Epidermal melanocyte (primary cell): ENCODE results near the gene MEF2D.
A peak's percentile ranks its signal among the peaks of the same experiment; 100 is the strongest.

Experiments
- DNase-seq: peaks from one replicate; pipeline ENCODE4 v3.0.0; 2011; ENCODE audit warnings: low spot score; ENCODE audit not compliant: insufficient read length

Gene MEF2D

DNA sequence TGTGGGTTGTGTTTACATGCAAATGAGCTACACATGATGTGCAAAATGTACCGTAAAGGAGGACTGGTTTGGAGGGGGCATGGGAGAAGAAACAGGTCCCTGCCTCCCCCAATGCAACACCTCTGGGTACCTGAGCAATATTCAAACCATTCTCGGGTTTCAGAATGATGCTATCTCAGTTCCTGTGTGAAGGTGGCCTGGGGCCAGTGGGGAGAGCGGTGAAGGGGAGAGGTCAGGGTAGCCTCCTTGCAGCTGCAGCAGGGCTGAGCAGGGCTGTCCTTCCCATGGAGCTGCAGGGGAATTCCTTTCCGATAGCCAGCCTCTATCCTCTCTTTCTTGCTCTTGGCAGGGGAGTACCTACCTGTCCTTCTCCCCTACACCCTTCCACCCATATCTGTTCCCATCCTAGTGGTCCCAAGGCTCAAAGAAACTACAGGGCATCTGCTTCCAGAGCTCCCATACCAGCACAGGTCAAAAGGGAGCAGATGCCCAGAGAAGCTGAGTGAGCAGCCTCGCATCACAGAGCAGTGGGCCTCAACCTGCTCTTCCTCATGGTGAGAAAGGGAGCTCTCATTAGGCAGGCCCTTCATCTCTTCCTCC is 11.9 kb downstream of the MEF2D start:
- DNase-seq = no peak

DNA sequence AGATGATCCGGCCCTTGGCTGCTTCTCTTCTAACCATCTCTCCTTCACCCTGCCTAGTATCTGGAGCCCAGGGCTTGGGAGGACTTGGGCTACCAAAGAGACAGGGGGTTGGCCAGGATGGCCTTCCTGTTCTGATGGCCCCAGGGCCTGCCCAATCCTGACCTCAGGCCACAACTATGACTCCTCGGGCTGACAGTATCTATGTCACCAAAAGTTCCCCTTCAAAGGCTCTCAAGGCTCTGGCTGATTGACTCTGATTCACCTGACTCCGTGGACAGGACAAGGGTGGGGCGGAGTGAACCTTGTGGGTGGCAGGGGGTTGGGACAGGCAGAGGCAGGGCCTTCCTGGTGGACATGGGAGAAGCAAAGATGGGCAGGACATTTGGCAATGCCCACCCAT is 12.7 kb downstream of the MEF2D start:
- no peak for DNase-seq

DNA sequence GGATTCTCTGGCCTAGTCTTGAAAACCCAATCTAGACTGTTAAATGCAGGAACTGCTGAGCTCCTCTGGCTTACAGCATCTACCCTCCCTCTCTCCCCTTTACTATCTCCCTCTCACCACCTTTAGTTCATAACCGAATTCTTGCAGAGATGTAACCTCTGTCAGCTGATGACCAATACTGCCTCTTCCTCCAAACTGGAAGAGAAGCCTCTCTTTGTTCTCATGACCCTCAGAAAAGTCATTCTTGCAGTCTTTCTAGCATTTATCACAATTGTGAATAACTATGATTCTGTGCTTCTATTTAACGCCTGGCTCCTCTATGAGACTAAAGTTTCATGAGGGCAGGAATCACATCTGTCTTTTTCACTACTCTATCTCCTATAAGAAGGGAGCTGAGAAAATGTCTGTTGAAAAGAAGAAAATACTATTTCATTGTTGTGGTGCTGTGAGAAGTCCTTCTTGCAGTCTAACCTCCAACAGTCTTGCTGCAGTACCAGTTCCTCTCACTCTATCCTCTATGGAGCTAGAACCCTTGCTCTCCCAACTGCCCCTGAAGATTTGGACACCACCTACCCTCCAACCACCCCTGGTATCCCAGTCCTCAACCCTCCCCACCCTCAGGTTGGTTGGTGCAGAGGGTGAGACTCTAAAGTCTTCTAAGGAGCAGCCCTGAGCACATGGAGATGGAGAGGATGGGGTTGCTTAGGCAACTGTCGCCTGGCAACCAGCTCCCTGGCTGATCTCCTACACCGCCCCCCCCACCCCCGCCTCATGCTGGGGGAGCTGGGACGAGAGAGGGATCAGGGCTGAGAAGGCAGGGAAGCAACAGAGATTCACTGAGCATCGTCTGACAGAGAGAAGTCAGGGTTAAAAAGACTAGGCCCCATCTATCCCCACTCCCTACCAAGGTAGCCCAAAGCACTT is 13.9 kb downstream of the MEF2D start:
- peak; percentile 59 for DNase-seq

DNA sequence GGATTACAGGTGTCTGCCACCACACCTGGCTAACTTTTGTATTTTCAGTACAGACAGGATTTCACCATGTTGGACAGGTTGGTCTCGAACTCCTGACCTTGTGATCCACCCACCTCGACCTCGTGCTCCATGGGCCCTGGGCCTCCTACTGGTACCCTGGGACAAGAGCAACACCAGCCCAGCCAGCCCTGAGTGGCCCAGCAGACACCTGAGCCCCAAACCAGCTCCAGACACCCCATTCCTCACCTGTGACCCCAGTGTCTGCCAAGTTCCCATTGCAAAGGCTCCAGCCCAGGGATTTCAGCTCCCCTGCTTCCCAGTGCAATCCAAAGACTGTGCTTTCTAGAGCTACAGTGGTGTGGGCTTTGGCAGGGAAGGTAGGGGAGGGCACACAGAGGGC is 14.6 kb downstream of the MEF2D start:
- no peak for DNase-seq

DNA sequence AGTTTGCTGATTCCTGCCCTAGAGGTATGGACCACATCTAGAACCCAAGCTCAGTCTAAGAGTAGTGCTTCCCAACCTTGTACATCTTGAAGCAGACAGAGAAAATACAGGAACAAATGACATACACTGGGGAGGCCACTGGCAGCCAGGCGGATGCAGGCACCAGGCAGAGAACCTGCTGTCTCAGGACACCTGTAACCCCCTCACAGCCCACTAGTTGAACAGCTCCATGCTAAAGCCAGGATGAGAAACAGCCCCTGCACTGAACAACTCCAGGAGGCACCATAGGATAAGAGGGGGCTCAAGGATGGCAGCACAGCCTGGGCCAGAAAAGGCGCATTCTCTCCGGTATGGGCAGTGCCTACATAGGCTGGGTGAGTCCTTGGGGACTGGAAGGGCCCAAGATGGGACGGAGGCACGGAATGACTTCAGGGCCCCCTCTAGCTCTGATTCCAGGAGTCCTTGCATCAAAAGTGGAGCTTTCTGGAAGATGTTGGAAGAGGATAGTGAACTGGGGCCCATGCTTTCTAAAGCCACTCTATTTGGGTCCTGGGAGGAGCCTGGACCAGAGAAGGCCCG is 16.0 kb downstream of the MEF2D start:
- DNase-seq = no peak

DNA sequence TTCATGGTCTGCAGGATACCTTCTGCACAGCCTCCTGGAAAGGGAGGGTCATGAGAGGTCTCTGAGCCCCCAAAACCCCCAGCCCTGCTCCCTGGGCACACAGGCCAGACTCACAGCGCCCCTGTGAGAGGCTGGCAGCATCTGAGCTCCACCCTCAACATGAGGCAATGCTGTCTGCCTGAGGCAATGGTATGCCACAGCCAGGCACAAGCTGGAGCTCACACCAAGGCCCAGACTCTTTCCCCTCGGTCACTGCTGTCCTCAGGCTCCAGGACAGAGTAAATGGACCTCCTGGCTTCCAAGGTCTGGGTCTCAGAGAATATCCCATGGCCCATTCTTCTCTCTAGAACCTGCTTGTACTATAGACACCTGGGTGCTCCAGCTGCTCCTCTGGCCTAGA is 17.2 kb downstream of the MEF2D start:
- no peak for DNase-seq

DNA sequence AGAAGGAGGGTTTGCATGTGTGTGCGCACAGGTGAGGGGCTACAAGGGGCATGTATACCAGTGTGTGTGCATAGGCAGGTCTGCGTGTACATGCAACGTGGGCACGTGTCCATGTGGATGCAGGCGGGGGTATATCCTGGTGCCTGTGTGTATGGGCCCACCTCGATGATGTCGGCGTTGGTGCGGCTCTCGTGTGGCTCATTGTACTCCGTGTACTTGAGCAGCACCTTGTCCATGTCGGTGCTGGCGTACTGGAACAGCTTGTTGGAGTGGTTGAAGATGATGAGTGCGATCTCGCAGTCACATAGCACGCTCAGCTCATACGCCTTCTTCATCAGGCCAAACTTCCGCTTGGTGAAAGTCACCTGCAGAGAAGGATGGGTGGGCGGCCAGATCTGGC is 18.3 kb downstream of the MEF2D start:
- DNase-seq = no peak

DNA sequence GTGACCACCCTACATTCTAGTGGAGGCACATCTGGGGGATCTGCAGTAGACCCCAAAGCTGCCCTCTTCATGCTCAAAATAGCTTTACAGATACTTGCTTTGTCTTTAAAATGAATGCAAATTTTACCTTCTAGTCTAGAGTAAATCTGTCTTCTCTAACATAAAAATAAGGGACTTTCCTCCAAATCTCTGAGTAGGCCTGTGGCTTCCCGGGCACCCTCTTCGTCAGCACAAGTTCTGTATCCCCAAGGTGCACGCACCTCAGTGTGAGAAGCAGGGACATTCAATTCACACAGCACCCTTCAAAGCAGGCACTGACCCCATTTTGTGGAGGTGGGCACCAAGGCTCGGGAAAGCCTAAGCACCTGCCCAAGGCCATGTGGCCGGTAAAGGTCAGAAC is 19.0 kb downstream of the MEF2D start:
- no peak for DNase-seq

DNA sequence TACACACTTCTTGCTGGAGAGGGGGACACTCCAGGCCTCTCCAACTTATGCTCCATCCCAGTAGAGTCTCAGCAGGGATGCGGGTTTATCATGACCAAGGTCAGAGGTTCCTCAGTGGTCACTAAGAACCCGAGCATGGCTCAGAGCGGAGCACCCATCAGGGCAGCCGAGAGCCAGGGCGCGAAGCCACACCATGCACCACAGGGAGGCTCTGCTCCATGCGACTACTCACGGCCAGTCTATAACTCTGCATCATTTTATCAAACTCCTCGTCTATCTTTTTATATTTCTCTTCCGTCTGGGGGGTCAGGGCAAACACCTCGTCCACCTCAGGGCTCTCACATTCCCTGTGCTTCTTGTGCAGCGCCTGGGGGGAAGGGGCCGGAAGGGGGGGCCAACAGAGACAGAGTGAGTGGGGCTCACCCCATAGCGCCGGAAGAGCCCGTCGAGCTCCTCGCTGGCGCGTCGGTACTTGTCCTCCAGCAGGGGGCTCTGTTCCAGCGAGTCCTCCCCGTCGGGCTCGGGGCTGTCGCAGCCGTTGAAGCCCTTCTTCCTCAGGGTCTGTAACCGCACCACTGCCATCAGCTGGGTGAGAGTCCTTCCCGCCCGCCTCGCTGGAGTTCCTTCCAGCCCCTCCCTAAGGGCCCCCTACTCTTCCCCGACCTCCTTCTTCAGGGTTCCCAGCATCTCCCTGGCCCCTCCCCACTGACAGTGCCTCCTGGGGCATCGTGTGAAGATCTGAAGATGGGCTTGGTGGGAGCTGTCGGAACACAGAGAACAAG is 20.0 kb downstream of the MEF2D start:
- peak; percentile 58 for DNase-seq

DNA sequence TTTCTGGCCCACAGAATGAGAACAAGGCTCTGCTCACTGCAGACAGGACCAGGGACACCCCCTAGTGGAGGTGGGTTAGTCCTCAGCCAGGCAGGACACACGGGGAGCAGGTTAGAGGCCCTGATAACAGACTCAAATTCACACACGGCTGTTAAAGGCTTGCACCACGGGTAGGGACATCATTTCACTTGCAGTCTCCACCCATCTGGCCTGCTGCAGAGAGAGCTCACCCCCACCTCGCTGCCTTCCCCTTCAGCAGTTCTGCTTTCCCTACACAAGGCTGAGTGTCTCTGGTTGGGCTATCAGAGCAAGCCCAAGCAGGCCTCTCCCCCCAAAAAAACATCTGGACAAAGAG is 20.6 kb downstream of the MEF2D start:
- DNase-seq = no peak

DNA sequence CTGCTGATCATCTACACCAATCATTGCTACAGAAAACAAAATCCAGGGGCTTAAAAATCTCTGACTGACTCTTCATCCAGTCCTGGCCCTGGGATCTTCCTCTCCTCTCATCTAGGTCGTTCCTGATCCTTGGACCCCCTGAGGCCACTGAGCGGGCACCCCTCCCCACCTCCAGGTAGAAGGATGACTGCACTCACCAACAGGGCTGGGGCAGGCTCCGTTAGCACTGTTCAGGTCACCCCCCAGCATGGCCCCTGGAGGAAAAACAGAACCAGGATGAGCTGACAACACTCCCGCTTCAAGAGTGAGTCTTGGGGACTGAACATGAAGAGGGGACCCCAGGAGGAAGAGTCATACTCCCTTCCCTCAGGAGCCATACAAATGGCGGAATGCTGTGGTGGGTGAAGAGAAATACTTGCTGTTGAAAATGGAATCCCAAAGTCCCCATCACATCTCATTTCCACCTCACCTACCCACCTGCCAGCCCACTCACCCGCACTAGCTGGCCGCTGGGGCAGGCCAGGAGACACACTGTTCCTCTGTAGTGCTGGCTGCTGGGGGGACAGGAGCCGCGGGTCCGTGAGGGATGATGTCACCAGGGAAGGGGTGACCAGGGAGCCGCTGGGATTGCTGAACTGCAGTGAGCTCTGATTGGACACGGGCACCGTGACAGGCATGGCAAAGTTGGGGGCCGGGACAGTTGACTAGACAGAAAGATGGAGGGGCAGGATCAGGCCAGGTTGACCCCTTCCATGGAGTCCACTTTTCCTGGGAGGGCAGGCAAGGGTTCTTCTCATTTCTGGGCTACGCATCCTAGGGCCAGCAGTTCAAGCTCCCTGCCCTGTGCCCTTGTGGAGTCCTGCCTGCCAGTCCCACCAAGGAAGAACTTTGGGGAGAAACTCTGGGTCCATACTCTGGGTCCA is 21.2 kb downstream of the MEF2D start:
- no peak for DNase-seq

DNA sequence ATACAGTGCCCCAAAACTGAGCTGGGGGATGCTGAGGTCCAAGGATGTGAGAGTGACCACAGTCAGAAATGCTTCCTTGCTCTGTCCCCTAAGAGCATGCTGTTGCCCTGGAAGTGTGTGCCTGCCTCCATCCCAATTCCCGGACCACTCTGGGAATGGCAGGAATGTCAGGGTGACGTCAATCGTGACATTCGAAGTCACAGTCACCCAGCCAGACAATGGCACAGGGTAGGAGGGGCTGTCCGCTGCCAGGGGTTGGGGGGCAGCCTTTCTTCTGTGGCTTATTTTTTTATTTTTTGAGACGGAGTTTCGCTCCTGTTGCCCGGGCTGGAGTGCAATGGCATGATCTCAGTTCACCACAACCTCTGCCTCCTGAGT is 22.3 kb downstream of the MEF2D start:
- no peak for DNase-seq

DNA sequence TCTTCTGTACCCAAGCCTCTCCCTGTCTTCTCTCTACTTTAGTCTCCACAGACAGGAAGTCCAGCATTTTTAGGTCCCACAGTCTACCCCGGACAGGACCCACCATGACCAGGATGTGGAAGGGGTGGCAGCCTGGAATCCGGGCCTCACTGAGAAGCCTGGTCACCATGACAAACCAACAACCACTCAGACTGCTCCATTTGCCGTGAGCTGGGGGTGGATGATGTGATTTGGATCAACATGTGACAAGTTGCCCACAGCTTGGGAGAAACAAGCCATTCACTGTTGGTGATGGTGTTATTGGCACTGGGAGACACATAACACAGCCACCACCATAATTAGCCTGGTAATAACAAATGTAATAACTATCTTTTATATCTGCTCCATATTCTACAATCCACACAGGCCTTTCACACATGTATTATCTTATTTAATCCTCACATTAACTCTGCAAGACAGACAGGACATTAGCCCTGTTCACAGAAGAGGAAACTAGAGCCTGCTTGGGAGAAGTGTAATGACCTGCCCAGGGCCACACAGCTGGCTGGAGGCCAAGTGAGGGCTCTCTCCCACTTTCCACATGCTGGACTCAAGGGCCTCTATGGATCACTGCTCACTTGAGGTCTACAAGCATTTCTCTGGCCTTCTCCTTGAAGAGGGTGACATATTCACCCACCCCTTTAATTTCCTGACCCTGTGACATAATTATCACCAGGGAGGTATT is 22.9 kb downstream of the MEF2D start:
- no peak for DNase-seq

DNA sequence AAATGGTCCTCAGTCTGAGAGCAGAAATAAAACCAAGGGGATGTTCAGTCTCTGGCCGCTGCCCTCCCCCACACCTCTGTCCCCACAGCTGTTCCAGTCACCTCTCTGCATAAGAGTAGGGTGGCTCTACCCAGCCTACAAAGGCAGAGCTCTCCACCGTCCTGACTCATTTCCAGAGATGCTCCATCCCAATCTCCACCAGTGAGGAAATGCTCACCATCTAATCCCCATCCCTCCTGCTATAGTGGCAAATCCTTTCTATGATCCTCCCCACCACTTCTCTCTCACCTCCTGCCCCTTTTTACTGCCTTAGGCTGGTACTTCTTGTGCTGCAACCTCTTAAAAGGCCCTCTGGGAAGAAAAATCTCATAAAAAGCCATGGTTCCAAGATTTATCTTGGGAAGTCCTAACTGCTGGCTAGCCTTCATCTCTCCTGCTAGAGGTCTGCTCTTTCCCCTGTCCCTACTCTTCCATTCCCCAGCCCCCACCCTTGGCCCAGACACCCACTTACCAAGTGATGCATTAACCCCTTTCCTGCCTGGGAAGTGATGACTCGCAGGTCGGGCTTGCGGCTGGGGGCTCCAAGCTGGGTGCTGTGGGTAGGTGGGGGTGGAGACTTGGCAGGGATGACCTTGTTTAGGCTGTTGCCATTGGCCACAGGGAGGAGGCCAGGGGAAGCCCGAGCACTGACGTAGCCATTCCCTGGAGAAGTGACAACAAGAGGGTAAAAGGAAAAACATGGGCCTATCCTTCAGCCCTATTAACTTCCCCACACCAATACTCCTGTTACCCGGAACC is 23.9 kb downstream of the MEF2D start:
- no peak for DNase-seq

DNA sequence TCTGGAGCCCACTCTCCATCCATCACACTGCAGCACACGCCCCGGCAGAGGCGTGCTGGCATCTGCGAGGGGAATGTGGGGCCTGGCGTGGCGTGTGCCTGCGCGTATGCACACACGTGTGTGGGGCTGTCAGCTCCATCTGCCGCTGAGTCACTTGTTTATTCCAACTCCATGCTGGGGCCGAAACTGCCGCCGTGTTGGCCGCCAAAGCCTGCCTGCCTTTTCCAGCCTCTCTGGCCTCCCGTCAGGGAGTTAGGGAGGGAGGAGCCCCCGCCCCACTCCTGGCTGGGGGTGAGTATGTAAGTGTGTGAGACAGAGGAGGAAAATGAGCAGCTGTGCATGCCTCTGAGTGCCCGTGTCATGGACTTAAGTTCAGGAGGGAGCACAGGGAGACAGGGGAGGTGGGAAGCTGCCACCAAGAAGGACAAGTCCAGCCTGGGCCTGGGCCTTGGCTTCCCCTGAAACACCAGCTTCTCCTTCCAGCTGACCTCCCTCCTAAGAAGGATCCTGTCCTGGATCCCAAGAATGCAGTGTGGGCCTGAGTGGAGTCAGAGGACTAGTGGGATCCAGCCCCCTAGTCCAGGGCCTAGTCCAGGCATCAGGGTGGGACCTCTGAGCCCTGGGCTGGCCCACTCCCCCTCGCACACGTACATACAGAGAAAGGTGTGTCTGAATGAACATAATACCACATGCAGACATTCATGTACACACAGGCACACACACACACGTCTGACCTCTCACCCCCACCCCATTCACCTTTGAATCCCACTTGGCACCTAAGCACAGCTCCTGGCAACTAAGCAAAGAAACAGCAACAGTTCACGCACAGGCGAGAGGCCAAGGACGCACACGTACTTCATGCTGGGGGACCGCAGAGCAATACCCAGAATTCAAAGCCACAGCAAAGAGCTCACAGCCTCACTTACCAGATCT is 24.7 kb downstream of the MEF2D start:
- DNase-seq = no peak

DNA sequence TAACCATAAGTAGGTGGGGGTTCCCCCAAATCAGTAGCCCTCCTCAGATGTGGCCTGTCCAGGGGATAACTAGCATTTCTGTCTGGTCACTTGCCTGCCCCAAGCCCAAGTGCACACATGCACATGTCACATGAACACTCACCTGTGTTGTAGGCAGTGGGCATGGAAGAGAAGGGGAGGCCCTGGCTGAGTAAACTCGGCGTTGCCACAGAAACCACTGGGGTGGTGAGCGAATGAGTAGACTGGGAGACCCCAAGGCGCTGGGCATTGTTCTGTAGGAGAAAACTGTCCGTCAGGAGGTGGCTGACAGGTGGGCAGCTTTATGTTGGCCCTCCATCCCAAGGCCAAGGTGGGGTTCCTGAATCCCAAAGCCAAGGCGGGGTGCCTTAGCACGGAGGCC is 25.6 kb downstream of the MEF2D start:
- no peak for DNase-seq

DNA sequence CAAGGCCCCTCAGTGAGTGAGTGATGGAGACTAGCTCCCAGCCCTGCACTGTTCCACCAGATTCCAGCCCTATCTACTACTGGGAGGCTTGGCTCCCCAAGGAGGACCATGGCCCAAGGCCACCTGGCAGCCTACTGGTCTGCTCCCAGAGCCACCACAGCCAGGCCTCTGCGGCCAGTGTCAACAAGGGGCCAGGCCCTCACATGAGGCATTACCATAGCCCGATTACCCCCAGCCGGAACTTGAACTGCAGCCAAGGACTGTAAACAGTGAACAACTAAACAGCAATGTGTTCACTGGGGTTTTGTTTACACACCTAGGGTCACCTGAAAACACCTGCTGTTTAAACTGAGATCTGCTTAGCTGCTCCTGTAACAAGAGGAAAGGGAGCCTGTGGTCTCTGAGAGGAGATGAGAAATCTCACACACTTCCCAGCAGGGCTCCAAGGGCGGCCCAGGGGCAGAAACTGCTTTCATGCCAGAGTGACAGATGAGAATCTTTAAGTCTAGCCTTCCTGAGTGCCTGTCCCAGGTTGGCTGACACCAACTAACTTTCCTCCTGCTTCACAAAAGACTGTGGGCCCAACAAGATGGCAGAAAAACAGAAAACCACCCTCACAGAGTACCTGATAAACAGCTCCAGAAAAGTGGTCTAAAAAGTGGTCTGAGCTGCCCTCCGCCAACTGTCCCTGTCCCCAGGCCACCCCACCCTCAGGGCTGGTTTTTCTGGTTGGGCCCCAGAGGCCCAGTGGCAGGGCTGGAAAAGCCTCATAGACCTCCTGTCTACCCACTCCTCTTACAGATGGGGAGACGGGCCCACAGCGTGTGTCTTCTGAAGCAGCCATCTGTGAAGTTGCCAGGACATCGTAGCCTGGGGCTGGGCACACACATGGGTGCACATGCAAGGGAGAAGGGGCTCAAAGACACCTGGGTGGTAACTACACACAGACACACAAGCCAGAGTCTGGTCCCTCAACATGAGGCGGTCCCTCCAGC is 28.8 kb downstream of the MEF2D start:
- no peak for DNase-seq
